DMS153 (cell line): ENCODE measurements around the gene UGT2B15.
"Not testable (repeated sequence)": the region's sequence is repeated elsewhere in the genome, so short reads cannot be mapped to it uniquely, and the experiment has no call there.

Experiments used
- DNase-seq: peaks from one replicate; lab custom pipeline; 2025; lab: John Stamatoyannopoulos, UW

Gene UGT2B15

GRCh38 chr4:68655764-68656444 lies 14.5 kb downstream of the UGT2B15 start:
- DNase-seq, result no peak

DNA sequence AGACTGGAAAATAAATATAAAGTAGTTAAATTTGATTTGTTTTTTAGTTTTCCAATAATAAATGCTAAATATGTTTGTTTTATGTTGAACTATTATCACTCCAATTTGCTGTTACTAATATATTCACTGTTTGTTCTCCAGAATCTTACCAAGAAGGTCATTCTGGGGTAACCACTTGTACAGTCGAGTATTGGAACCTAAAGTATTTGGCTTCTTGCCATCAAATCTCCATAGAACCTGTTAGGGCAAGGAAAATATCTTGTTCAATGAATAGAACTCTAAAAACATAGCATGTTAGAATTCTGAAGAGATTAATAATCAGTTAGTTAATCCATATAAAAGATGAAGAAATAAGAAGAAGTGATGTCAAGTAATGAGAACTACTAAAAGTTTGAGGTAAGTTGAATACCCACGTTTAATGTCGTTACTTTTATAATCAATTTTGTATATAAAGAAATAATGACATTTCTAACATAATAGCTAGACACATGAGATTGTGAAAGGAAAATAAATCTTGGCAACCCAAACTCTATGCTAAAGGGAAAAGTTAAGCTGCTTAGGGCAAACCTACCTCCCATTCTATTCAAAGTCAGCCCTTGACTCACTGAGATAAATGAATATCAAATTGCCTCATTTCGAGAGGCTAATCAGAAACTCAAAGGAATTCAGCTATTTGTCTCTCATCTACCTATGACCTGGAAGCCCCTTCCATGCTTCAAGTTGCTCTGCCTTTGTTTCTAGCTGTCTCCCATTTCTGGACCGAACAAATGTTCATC lies 15.3 kb downstream of the UGT2B15 start:
- DNase-seq, result no peak

- DNase-seq, result no peak
Measured at GRCh38 chr4:68651932-68652331, 18.5 kb downstream of the UGT2B15 start.

DNA sequence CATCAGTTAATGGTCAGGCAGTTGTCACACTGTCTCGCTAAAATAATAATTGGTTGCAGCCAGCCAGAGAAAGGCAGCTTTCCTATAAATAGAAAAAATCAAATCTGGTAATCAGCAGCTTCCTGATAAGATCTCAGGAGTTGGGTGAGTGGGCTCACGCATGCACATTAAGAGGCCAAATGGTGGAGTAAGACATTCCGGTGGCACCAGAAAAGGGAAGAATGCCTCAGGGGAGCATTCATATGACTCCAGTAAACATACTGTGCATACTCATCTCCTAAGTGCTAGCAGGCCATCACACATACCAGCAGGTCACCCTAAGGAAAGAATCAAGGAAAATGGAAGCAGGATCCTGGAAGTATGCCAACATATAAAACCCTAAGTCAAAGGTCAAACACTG lies 40.1 kb downstream of the UGT2B15 start:
- DNase-seq, result no peak

DNA sequence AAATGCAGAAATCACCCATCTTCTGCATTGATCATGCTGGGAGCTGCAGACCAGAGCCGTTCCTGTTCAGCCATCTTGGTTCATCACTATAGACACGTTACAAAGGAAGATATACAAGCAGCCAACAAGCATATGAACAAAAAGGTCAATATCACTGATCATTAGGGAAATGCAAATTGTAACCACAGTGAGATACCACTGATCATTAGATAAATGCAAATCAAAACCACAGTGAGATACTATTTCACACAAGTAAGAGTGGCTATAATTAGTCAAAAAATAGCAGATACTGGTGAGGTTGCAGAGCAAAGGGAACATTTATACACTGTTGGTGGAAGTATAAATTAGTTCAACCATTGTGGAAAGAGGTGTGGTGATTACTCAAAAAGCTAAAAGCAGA lies 47.7 kb downstream of the UGT2B15 start:
- not testable (repeated sequence) for DNase-seq

DNA sequence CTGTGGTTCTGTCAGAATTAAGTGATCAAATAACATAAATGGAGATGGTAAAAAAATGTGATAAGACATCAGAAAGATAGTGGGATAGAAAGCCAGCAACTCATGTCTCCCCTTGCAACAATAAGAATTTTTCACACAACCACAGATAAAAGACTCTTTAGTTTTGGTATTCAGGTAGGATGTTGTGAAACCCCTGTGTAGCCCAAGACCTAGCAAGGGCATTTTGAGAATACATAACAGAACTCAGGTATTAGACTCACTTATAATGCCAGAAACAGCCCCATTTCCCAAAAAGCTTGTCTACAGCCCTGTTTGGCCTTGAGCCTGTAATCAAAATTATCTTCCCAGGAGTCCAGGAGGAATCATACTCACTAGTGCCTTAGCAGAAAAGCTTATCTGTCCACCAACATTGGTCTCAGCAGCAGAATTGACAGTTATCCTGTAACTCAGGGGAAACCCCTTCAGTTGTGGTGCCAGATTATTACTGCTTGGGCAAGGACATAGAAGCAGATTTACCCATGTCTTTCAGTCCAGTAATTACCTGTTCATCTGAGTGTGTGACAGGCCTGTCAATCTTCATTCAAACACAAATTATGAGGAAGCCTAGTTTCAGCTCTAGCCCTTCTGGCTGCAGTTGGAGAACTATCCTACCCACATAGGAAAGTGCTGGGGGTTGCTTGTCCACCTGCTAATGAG lies 53.3 kb downstream of the UGT2B15 start:
- DNase-seq, result no peak

- DNase-seq, result no peak
Measured at GRCh38 chr4:68615699-68616422, 54.6 kb downstream of the UGT2B15 start.

GRCh38 chr4:68613752-68614151 lies 56.7 kb downstream of the UGT2B15 start:
- no peak for DNase-seq

GRCh38 chr4:68606240-68606639 lies 64.2 kb downstream of the UGT2B15 start:
- DNase-seq, result no peak

GRCh38 chr4:68599150-68599549 lies 71.3 kb downstream of the UGT2B15 start:
- no peak for DNase-seq

DNA sequence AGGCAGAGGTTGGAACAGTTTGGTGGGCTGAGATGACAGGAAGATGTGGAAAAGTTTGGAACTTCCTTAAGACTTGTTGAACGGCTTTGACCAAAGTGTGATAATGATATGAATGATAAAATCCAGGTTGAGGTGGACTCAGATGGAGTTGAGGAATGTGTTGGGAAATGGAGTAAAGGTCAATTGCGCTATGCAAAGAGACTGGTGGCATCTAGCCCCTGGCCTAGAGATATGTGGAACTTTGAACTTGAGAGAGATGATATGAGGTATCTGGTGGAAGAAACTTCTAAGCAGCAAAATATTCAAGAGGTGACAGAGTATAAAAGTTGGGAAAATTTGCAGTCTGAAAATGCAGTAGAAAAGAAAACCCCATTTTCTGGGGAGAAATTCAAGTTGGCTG lies 73.0 kb downstream of the UGT2B15 start:
- DNase-seq, result no peak
